NCI-H2081 treated with DMSO at 0.1 percent for 48 hours (cell line): ENCODE results near the gene RFXAP.
"Not testable (repeated sequence)": the region's sequence is repeated elsewhere in the genome, so short reads cannot be mapped to it uniquely, and the experiment has no call there.

ENCODE experiments used
- DNase-seq: peaks from one replicate; lab custom pipeline; 2025; lab: John Stamatoyannopoulos, UW

The RFXAP gene

GRCh38 chr13:36818804-36819738, at the start of gene RFXAP:
RFXAP (plus strand) TSS chr13:36819222; CDS start chr13:36819358, 136 bp downstream.
- no peak for DNase-seq

- DNase-seq = no peak
These were observed 49.5 kb upstream of the RFXAP start for GRCh38 chr13:36769545-36769944.

GRCh38 chr13:36770741-36771140, 48.3 kb upstream of the RFXAP start:
- no peak for DNase-seq

GRCh38 chr13:36772853-36773252, 46.2 kb upstream of the RFXAP start:
- DNase-seq = no peak

GRCh38 chr13:36774931-36775330, 44.1 kb upstream of the RFXAP start:
- no peak for DNase-seq

GRCh38 chr13:36776175-36776574, 42.8 kb upstream of the RFXAP start:
- no peak for DNase-seq

GRCh38 chr13:36778083-36778671, 40.8 kb upstream of the RFXAP start:
- DNase-seq = no peak

GRCh38 chr13:36783890-36784289, 35.1 kb upstream of the RFXAP start:
- no peak for DNase-seq

GRCh38 chr13:36786175-36786574, 32.8 kb upstream of the RFXAP start:
- not testable (repeated sequence) for DNase-seq

GRCh38 chr13:36787181-36787580, 31.8 kb upstream of the RFXAP start:
- no peak for DNase-seq

- DNase-seq = no peak
These were observed 30.7 kb upstream of the RFXAP start for GRCh38 chr13:36788276-36788675.

- DNase-seq = no peak
These were observed 30.0 kb upstream of the RFXAP start for GRCh38 chr13:36789061-36789460.

- no peak for DNase-seq
These were observed 29.3 kb upstream of the RFXAP start for GRCh38 chr13:36789730-36790129.

GRCh38 chr13:36794706-36795105, 24.3 kb upstream of the RFXAP start:
- no peak for DNase-seq

- DNase-seq = no peak
These were observed 23.6 kb upstream of the RFXAP start for GRCh38 chr13:36795463-36795862.

GRCh38 chr13:36796052-36796451, 23.0 kb upstream of the RFXAP start:
- DNase-seq = no peak

- no peak for DNase-seq
These were observed 18.0 kb upstream of the RFXAP start for GRCh38 chr13:36801035-36801434.

GRCh38 chr13:36804588-36804987, 14.4 kb upstream of the RFXAP start:
- DNase-seq = no peak

GRCh38 chr13:36806102-36806501, 12.9 kb upstream of the RFXAP start:
- DNase-seq = no peak

GRCh38 chr13:36807616-36808015, 11.4 kb upstream of the RFXAP start:
- DNase-seq = no peak

- DNase-seq = no peak
These were observed 5.8 kb upstream of the RFXAP start for GRCh38 chr13:36813225-36813624.

GRCh38 chr13:36814465-36814864, 4.6 kb upstream of the RFXAP start:
- no peak for DNase-seq

GRCh38 chr13:36815062-36815461, 4.0 kb upstream of the RFXAP start:
- no peak for DNase-seq
